22Rv1 (cell line): ENCODE measurements around the gene SLC7A7.
"Not testable (repeated sequence)": the region's sequence is repeated elsewhere in the genome, so short reads cannot be mapped to it uniquely, and the experiment has no call there.

Experiments
- CTCF ChIP-seq: fragments of 450-650 bp; IDR thresholded peaks from 2 replicates; pipeline ENCODE4 v1.5.1; 2017; ENCODE audit warnings: mild to moderate bottlenecking
- ZFX ChIP-seq: fragments of 450-650 bp; IDR thresholded peaks from 2 replicates; pipeline ENCODE4 v1.6.1; 2017; ENCODE audit warnings: antibody characterized with exemption, borderline replicate concordance

DNA sequence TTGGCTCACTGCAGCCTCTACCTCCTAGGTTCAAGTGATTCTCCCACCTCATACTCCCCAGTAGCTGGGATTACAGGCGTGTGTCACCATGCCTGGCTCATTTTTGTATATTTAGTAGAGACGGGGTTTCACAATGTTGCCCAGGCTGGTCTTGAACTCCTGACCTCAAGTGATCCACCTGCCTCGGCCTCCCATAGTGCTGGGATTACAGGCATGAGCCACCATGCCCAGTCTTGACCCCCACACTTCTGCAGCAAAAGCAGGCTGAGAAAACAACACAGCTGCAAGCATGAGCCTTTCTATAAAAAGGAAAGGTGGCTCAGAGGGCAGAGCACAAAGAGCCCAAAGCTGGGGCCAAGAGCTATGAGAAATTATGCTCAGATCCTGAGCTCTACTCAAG, 45.1 kb upstream of the SLC7A7 start:
- TF ChIP-seq ZFX, CTCF: not testable (repeated sequence)
